LoVo (cell line): ENCODE data around the gene HIGD1A.

Experiments
- DNase-seq: peaks from one replicate; pipeline ENCODE4 v3.0.0-alpha.2; 2016; ENCODE audit warnings: low spot score

HIGD1A gene

GRCh38 chr3:42755681-42756578 lies 48.4 kb downstream of the HIGD1A start:
- peak; percentile 69 for DNase-seq

GRCh38 chr3:42753757-42754156 lies 50.5 kb downstream of the HIGD1A start:
- no peak for DNase-seq

- DNase-seq: no peak
These were observed 51.3 kb downstream of the HIGD1A start for GRCh38 chr3:42752961-42753360.

- no peak for DNase-seq
These were observed 51.8 kb downstream of the HIGD1A start for GRCh38 chr3:42752441-42752840.

- no peak for DNase-seq
These were observed 52.7 kb downstream of the HIGD1A start for GRCh38 chr3:42751609-42752008.

GRCh38 chr3:42750834-42751233 lies 53.5 kb downstream of the HIGD1A start:
- DNase-seq: no peak

- no peak for DNase-seq
These were observed 54.5 kb downstream of the HIGD1A start for GRCh38 chr3:42749753-42750231.

GRCh38 chr3:42749025-42749752 lies 55.1 kb downstream of the HIGD1A start:
- no peak for DNase-seq

- DNase-seq: no peak
These were observed 56.7 kb downstream of the HIGD1A start for GRCh38 chr3:42747581-42747980.

- DNase-seq: no peak
These were observed 57.5 kb downstream of the HIGD1A start for GRCh38 chr3:42746455-42747450.

GRCh38 chr3:42745776-42746454 lies 58.4 kb downstream of the HIGD1A start:
- no peak for DNase-seq

- DNase-seq: no peak
These were observed 59.0 kb downstream of the HIGD1A start for GRCh38 chr3:42745291-42745745.

GRCh38 chr3:42743204-42743995 lies 60.9 kb downstream of the HIGD1A start:
- no peak for DNase-seq

GRCh38 chr3:42742688-42743087 lies 61.6 kb downstream of the HIGD1A start:
- no peak for DNase-seq

GRCh38 chr3:42742259-42742658 lies 62.0 kb downstream of the HIGD1A start:
- DNase-seq: no peak

- DNase-seq: no peak
These were observed 62.5 kb downstream of the HIGD1A start for GRCh38 chr3:42741796-42742195.

GRCh38 chr3:42739401-42740158 lies 64.7 kb downstream of the HIGD1A start:
- DNase-seq: no peak

- DNase-seq: no peak
These were observed 67.8 kb downstream of the HIGD1A start for GRCh38 chr3:42736531-42736930.

GRCh38 chr3:42736081-42736480 lies 68.2 kb downstream of the HIGD1A start:
- no peak for DNase-seq

- DNase-seq: no peak
These were observed 68.7 kb downstream of the HIGD1A start for GRCh38 chr3:42735615-42736014.
